K562 (cell line): ENCODE measurements around the gene RFESD. TPM values are rescaled to one million over a fixed set of nuclear protein-coding genes. Genes with fewer than 3 reads are reported as not detected.
A peak's percentile ranks its signal among the peaks of the same experiment; 100 is the strongest.

ENCODE experiments used
- ETV5 ChIP-seq: sonication (generic); formaldehyde crosslinking; IDR thresholded peaks from 2 replicates; pipeline ENCODE4 v1.4.0; 2020; ENCODE audit warnings: low read depth, mild to moderate bottlenecking, missing genetic modification reagents
- NCOA4 ChIP-seq: fragments of 450-650 bp; IDR thresholded peaks from 2 replicates; pipeline ENCODE4 v1.6.1; 2018; ENCODE audit warnings: mild to moderate bottlenecking; ENCODE audit not compliant: partially characterized antibody
- PHF20 ChIP-seq: fragments of 450-650 bp; IDR thresholded peaks from 2 replicates; pipeline ENCODE4 v1.6.1; 2018; ENCODE audit not compliant: partially characterized antibody
- REST ChIP-seq, 2 experiments: fragments of 450-650 bp; formaldehyde crosslinking in 1 of 2; IDR thresholded peaks; 2 replicates each; pipeline versions ENCODE4 v1.4.0 to v1.6.1; 2014 to 2020; ENCODE audit warnings: mild to moderate bottlenecking in 2 of 2, borderline replicate concordance in 1 of 2, low read depth in 1 of 2
- RFX5 ChIP-seq: IDR thresholded peaks from 2 replicates; pipeline ENCODE4 v1.6.1; 2011; ENCODE audit warnings: low read depth, mild to moderate bottlenecking, improper control_type of control experiment, low read length
- RHOXF2B ChIP-seq: fragments of 250-450 bp; sonication (Bioruptor Pico); conservative IDR thresholded peaks from 2 replicates; pipeline ENCODE4 v1.5.1; 2021
- TSC22D4 ChIP-seq: fragments of 450-650 bp; IDR thresholded peaks from 2 replicates; pipeline ENCODE4 v1.6.1; 2016; ENCODE audit warnings: missing genetic modification characterization, missing biosample characterization, control low read depth
- ZHX1 ChIP-seq: fragments of 150-350 bp; conservative IDR thresholded peaks from 2 replicates; pipeline ENCODE4 v1.6.1; 2014; ENCODE audit warnings: low read length
- ZNF311 ChIP-seq: fragments of 250-450 bp; sonication (Bioruptor Pico); IDR thresholded peaks from 2 replicates; pipeline ENCODE4 v1.4.0; 2020; ENCODE audit warnings: mild to moderate bottlenecking, moderate library complexity
- ZNF699 ChIP-seq: fragments of 250-450 bp; sonication (Bioruptor Pico); IDR thresholded peaks from 2 replicates; pipeline ENCODE4 v1.8.0; 2021; ENCODE audit warnings: mild to moderate bottlenecking, moderate library complexity; ENCODE audit not compliant: insufficient replicate concordance
- ZNF77 ChIP-seq: fragments of 250-450 bp; sonication (Bioruptor Pico); IDR thresholded peaks from 2 replicates; pipeline ENCODE4 v1.5.0; 2020
- polyA plus RNA-seq, 8 experiments: library from polyadenylated mRNA; depleted of rRNA in 4 of 8; stranded (reverse) in 5 of 8; unstranded in 3 of 8; fragments of >200 nt; fragmentation: Nextera tagmentation in 2 of 8; fragmentation: Illumina TruSeq in 1 of 8; extraction: Ambion mirVana in 2 of 8; extraction: Trizol in 1 of 8; gene quantifications; 2 replicates each; pipeline versions ENCODE4 v1.2.1 to v1.2.3, GENCODE V29; 2011 to 2014; ENCODE audit warnings: inconsistent platforms in 1 of 8, missing spikeins in 1 of 8
- total RNA-seq, 7 experiments: library from RNA; depleted of rRNA in 6 of 7; stranded (reverse); fragments of >200 nt in 6 of 7; fragmentation: Illumina TruSeq in 2 of 7; extraction: Trizol in 2 of 7; gene quantifications; 2 replicates each; pipeline versions ENCODE4 v1.2.1 to v1.2.3, GENCODE V29; 2011 to 2021; ENCODE audit warnings: low replicate concordance in 1 of 7

The RFESD gene
- total and polyA plus RNA-seq, 9 of the 15 experiments (the other 6 are each of a cell fraction or from before 2014, with no cell fraction given): 62.3 to 600 (median 140) TPM

GRCh38 chr5:95646569-95647431 is at the start of gene RFESD (continued):
- TF ChIP-seq REST (IDR thresholded peaks at IDR 0.05; ENCODE audit: borderline replicate concordance) (peak; percentile 94), REST (CRISPR knock-in tag; IDR thresholded peaks at IDR 0.05; ENCODE audit: low read depth) (no peak; the same call in 1 of the 2 replicates), ZNF77 (CRISPR knock-in tag) (no peak), ZHX1 (no peak), RFX5 (no peak), TSC22D4 (tag) (no peak), ZNF699 (CRISPR knock-in tag) (no peak), PHF20 (no peak), RHOXF2B (CRISPR knock-in tag) (no peak), NCOA4 (no peak), ETV5 (CRISPR knock-in tag) (peak; percentile 98), ZNF311 (CRISPR knock-in tag) (no peak)
